NCI-H2196 treated with DMSO at 0.1 percent for 48 hours (cell line): Measurements from ENCODE around the gene MYADM.
"Not testable (repeated sequence)": the region's sequence is repeated elsewhere in the genome, so short reads cannot be mapped to it uniquely, and the experiment has no call there.

ENCODE experiments used
- DNase-seq: peaks from one replicate; lab custom pipeline; 2025; ENCODE audit not compliant: unreplicated experiment; lab: John Stamatoyannopoulos, UW

MYADM gene

DNA sequence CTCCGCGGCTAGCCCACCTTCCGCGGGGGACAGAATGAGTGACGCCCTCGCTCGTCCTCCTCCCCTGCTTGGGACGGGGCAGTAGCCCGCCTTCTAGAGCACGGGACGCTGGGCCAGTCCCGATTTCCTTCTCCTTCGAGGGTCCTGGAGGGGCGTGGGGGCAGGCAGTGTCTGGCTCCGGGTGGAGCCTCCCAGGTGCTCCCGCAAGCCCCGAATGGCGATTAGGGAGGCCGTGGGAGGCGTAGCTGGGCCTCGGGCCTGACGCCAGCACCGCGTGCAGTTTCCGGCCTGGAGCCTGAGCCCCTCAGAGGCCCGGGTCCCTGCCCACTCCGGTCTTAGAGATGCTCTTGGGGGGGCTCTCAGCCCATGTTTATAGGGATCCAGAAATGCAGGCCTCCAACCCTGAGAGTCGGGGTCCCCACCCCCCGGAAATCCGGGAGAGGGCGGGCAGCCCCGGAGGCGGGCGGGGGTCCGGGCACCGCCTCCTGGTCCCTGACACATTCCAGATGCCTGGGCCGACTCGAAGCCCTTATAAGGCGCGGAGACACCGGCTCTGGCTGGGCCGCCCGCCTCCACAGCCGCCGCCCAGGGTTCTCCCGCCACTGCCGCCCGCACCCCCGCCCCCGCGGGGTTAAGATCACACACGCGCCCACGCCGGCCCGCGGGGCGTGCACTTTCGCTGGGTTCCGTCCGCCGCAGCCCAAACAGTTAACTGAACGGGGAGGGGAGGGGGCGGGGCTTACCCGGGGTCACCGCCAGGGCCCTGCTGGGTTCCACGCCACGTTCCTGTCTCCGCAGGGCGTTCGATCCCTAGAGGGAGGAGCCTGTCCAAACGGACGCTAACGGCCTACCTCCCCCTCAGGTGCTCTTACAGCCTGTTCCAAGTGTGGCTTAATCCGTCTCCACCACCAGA, 1.5 kb downstream of the MYADM start:
- DNase-seq, result peak; percentile 52

DNA sequence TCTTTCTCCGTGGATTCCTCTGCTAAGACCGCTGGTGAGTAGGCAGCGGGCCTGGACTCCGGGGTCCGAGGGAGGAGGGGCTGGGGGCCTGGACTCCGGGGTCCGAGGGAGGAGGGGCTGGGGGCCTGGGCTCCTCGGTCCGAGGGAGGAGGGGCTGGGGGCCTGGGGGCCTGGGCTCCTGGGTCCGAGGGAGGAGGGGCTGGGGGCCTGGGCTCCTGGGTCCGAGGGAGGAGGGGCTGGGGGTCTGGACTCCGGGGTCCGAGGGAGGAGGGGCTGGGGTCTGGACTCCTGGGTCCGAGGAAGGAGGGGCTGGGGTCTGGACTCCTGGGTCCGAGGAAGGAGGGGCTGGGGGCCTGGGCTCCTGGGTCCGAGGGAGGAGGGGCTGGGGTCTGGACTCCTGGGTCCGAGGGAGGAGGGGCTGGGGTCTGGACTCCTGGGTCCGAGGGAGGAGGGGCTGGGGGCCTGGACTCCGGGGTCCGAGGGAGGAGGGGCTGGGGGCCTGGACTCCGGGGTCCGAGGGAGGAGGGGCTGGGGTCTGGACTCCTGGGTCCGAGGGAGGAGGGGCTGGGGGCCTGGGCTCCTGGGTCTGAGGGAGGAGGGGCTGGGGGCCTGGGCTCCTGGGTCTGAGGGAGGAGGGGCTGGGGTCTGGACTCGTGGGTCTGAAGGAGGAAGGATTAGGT, 2.3 kb downstream of the MYADM start:
- DNase-seq, result not testable (repeated sequence)

DNA sequence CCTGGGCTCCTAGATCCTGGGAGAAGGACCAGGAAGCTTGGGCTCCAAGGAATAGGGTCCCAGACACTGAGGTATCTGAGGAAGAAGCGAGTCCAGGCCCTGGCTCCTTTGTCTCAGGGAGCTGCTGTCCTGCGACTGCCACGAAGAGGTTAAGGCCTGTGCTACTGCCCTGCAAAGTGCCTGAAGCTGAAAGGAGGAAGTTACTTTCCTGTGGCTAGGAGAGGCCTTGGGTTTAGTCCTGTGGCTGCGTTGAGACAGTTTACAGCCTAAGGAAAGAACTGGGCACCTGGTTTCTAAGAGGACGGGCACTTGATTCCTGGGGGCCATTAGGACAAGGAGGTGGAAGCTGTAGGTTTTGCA, 2.8 kb downstream of the MYADM start:
- no peak for DNase-seq

DNA sequence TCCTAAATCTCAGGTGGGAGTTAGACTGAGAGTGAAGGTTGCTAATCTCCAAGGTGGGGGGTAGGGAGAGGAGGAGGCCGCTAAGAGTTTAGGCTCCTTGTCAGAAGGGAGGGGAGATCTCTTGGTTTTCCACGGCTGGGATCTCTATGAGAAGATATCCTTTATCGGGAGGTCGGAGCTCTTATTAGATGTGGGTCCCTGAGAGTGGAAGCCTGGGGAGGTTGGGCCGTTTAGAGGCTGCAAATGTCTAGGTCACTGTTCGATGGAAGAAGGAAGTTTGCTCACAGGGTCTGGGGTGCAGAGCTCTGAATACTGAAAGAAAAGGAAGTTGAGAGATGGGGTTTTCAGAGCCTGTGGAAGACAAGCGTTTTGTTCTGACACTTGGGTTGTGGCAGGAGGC, 3.8 kb downstream of the MYADM start:
- no peak for DNase-seq

DNA sequence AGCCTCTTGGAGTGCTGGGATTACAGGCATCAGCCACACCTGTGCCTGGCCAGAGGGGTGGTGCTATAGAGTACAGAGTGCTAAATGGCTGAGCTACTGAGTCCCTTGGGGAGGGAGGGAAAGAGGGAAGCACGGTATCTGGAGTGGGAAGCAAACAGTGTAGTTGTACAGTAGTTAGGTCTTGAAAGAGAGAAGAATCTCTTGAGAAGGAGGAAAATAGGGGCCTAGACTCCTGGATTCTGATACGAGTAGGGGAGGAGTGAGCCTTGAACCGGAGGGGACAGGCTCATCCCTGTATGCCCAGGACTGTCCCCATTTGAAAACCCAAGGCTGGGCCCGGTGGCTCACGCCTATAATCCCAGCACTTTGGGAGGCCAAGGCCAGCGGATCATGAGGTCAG, 5.1 kb downstream of the MYADM start:
- DNase-seq, result no peak

DNA sequence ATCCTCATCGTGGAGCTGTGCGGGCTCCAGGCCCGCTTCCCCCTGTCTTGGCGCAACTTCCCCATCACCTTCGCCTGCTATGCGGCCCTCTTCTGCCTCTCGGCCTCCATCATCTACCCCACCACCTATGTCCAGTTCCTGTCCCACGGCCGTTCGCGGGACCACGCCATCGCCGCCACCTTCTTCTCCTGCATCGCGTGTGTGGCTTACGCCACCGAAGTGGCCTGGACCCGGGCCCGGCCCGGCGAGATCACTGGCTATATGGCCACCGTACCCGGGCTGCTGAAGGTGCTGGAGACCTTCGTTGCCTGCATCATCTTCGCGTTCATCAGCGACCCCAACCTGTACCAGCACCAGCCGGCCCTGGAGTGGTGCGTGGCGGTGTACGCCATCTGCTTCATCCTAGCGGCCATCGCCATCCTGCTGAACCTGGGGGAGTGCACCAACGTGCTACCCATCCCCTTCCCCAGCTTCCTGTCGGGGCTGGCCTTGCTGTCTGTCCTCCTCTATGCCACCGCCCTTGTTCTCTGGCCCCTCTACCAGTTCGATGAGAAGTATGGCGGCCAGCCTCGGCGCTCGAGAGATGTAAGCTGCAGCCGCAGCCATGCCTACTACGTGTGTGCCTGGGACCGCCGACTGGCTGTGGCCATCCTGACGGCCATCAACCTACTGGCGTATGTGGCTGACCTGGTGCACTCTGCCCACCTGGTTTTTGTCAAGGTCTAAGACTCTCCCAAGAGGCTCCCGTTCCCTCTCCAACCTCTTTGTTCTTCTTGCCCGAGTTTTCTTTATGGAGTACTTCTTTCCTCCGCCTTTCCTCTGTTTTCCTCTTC, 6.3 kb downstream of the MYADM start:
- no peak for DNase-seq

DNA sequence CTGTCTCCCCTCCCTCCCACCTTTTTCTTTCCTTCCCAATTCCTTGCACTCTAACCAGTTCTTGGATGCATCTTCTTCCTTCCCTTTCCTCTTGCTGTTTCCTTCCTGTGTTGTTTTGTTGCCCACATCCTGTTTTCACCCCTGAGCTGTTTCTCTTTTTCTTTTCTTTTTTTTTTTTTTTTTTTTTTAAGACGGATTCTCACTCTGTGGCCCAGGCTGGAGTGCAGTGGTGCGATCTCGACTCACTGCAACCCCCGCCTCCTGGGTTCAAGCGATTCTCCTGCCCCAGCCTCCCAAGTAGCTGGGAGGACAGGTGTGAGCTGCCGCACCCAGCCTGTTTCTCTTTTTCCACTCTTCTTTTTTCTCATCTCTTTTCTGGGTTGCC, 6.9 kb downstream of the MYADM start:
- DNase-seq, result no peak

DNA sequence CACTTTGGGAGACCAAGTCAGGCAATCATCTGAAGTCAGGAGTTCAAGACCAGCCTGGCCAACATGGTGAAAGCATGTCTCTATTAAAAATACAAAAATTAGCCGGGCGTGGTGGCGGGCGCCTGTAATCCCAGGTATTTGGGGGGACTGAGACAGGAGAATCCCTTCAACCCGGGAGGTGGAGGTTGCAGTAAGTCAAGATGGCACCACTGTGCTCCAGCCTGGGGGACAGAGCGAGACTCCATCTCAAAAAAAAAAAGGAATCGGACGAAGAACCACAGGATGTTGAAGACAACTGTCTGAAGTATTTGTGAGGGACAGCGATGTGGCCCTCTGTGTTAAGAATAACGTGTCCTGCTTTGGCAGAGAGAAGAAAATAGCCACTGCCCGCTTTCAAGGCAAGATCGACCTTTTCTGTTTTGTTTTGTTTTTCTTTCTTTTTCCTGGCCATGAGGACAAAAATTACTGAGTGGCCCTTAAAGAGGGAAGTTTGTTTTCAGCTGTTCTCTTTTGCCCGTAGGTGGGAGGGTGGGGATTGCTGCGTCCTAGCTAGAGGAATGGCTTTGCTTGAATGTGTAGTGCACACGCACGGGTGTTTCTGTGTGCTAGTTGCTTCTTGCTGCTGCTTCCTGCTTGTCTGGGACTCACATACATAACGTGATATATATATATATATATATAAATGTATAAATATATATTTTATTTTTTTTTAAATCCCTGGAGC, 8.1 kb downstream of the MYADM start:
- DNase-seq, result no peak

DNA sequence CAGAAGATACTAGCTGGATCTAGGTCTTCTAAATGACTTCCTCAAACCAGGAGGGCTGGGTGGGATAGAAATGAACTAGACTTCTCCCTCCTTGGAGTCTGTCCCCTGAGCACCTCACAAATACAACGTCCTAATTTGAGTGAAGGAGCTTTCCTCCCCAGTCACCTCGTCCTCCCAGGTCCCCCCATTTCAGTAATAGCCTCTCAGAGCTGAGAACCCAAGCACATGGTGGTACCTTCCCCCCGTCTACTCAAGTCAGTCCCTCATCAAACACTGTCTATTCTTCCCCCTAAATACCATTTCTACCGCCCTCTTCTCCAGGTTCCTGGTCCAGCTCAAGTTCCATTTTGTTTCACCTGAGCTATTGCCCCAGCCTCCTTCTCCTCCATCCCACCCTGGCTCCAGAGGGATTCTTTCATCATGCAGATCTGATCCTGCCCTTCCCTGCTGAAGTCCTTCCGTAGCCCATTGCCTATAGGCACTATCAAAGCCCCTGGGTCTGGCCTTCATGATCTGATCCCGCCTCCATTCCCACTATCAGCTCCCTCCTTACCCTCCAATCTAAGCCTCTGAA, 9.1 kb downstream of the MYADM start:
- no peak for DNase-seq

DNA sequence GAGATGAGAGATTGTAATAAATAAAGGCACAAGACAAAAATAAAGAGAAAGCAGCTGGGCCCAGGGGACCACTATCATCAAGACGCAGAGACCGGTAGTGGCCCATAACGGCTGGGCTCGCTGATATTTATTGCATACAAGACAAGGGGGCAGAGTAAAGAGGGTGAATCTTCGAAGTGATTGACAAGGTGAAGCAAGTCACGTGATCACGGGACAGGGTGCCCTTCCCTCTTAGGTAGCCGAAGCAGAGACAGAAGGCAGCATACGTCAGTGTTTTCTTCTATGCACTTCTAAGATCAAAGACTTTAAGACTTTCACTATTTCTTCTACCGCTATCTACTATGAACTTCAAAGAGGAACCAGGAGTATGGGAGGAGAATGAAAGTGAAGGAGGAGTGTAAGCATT, 9.7 kb downstream of the MYADM start:
- no peak for DNase-seq

DNA sequence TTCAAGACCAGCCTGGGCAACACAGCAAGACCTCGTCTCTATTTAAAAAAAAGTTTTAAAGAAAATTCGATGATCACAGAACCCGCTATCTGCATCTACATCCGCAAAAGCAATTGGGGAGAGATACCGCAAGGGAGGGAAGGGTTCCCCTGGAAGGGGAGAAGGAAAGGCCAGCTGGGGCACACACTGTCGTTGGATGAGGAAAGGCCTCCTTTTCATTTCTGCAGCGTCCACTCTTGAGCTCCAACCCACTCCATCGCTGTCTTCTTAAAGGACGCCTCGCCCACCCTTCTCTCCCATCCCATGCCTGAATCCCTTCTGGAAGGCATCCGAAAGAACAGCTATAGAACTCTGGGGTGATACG, 11.1 kb downstream of the MYADM start:
- no peak for DNase-seq

DNA sequence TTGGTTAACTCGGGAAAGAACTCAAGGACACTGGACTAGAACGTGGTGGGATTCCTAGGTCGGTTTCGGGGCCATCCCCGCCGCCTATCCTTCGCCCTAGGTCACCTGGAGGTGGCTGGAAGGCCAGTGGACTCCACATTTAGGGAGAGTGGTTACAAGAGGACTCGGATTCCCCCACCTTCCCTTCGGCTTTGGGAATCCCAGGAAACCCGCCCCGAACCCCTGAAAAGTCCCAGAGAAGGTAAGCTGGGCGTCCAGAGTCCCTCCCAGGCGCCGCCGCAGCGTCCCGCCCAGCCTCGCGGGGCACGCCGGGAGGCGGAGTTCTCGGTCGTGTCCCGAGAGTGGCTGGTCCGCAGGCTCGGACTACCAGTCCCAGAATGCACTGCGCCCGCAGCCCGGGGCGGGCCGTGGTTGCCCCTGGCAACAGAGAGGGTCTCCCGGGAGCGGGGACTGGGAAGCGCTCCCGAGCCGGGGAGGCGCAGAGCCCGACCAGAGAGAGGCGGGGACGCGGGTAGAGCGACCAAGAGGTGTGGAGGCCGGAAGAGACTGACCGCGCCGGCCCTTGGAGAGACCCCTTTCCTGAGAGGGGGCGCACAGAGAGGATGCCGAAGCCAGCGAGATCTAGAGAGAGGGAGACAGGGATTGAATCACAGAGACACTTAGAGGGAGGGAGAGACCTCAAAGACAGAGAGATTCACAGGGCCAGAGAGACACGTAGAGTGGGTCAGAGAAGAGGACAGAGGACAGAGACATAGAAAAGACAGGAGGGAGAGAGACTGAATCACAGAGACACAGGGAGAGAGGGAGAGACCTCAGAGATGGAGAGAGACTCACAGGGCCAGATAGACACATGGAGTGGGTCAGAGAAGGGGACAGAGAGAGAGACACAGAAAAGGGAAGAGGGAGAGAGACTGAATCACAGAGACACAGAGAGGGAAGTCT, 11.7 kb downstream of the MYADM start:
- peak; percentile 40 for DNase-seq

DNA sequence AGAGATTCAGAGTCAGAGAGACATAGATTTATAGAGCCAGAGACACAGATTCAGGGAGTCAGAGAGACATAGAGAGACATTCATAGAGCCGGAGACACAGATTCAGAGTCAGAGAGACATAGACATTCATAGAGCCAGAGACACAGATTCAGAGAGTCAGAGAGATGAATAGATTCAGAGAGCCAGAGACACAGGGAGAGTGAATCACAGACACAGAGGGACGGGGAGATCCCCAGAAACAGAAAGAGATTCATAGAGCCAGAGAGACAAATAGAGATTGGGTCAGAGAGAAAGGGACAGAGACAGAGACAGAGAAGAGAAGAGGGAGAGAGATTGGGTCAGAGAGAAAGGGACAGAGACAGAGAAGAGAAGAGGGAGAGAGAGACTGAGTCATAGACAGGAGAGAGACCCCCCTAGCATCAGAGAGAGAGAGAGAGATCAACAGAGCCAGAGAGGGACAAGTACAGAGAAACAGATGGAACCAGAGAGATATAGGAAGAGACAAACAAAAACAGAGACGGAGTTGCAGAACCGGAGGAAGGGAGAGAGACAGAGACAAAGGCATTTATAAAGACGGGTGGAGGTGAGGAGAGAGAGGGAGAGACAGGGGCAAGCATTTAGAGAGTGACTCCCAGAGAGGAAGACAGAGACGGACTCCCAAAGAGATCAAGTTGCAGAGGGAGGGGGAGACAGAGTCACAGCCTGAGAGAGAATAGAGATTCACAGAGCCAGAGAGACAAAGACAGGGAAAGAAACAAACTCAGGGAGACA, 13.2 kb downstream of the MYADM start:
- no peak for DNase-seq

DNA sequence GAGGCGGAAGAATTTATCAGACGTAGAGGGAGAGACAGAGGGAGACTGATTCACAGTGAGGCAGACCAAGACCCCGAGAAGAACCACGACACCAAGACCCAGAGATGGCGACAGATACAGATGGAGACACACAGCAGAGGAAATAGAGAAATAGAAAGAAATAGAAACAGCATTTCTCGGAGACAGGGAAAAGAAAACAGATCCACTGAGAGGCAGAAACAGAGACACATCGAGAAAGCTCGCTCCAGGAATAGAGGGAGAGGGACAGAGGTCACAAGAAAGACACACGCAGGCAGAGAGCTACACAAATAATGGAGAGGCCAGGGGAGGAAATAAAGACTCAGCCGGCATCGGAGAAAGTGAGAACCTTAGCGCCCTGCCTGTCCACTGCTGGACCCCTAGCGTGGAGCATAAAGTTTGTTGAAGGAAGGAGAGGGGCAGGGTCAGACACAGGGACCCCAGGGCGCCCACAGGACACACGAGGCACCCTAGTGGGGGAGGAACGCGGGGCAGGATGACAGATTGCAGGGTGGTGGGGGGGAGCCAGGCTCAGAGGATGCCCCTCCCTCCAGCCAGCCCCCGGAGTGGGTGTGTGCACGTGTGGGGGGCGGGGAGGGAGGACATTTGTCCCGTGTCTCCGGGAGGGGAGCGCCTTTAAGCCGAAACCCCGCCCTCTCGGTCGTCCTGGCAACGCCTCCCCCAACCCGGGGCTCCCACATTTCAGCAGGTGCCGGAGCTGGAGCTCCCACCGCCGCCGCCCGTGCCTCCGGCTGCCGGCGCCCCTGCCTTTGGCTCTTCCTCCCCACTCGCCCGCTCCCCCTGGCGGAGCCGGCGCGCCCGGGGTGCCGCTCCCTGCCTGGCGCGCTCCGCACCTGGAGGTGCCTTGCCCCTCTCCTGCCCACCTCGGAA, 14.1 kb downstream of the MYADM start, which contains the start of gene PRKCG:
PRKCG (plus strand) TSS at position 716 of the 909 bp plus-strand sequence. CDS start 298 bp downstream, outside the sequence.
- peak; percentile 24 for DNase-seq

DNA sequence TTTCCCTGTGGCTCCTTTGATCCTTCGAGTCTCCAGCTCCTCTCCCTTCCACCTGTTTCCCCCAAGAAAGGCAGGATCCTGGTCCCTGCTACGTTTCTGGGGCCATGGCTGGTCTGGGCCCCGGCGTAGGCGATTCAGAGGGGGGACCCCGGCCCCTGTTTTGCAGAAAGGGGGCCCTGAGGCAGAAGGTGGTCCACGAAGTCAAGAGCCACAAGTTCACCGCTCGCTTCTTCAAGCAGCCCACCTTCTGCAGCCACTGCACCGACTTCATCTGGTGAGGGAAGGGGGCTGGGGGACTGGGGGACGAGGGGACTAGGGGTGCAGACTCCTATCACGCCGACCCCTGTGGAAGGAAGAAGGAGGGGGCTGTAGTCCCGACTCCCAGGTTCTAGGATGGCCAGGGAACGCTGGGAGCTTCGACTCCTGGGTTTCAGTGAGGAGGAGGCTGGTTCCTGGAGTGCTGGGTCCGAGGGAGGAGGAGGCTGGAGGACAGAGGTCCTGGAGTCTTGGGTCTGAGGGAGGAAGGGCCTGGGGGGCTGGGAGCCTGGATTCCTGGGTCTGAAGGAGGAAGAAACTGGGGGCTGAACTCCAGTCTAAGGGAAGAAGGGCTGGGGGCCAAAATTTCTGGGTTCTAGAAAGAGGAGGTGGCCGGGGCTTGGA, 14.8 kb downstream of the MYADM start:
- DNase-seq, result no peak

DNA sequence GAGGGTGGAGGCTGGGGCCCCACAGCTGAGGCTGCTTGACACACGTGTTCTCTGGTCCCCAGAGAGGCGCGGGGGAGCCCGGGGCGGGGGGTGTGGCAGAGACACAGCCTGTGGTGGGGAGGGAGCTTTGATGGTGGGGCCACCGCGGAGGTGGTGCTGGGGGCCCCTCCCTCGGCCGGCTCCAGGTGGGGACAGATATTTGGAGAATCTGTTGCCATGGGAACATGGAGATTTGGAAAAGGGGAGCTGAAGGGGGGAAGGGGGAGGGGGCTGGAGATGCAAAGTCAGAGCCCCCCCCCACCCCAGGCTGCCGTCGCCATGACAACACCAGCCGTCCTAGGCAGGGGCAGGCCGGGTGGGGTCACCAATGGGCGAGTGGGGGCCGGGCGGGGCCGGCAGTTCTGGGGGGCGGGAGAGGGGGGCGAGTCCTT, 15.6 kb downstream of the MYADM start:
- no peak for DNase-seq

DNA sequence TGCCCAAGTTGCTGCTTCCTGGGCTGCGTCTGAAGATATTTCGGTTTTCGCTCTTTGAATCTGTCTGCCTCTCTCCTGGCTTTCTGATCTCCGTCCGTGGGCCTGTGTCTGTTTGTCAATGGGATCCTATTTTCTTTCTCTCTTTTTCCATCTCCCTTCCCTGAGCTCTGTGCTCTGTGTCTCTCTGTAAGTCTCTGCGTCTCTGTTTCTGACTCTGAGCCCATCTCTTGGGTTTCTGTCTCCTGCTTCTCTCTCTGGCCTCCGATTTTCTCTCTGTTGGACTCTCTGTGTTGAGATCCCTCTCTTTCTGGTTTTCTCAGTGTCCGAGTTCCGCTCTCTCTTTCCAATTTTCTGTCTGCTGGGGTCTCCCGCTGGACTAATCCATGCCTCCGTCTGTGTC, 16.1 kb downstream of the MYADM start:
- DNase-seq, result no peak
